SKM-1 treated with dmso at 0.1 percent for 144 hours (cell line): ENCODE results near the gene GPSM3.
"Not testable (repeated sequence)": the region's sequence is repeated elsewhere in the genome, so short reads cannot be mapped to it uniquely, and the experiment has no call there.

ENCODE experiments used
- DNase-seq: peaks from one replicate; lab custom pipeline; 2025; ENCODE audit not compliant: unreplicated experiment; lab: John Stamatoyannopoulos, UW

The GPSM3 gene

GRCh38 chr6:32152769-32153563, 39.5 kb downstream of the GPSM3 start:
- DNase-seq, result no peak

GRCh38 chr6:32151863-32152768, 40.3 kb downstream of the GPSM3 start, which contains the start of gene PRRT1:
Gene PRRT1 (minus strand): TSS chr6:32151939. CDS start chr6:32151827, 112 bp downstream.
- no peak for DNase-seq

- no peak for DNase-seq
Measured at GRCh38 chr6:32151181-32151862, 41.1 kb downstream of the GPSM3 start.

GRCh38 chr6:32149932-32150870, 42.2 kb downstream of the GPSM3 start:
- no peak for DNase-seq

GRCh38 chr6:32149092-32149755, 43.2 kb downstream of the GPSM3 start:
- no peak for DNase-seq

GRCh38 chr6:32148289-32149091, 44.0 kb downstream of the GPSM3 start:
- DNase-seq, result peak; percentile 59

GRCh38 chr6:32147401-32148132, 44.9 kb downstream of the GPSM3 start:
- DNase-seq, result no peak

- DNase-seq, result no peak
Measured at GRCh38 chr6:32146687-32147086, 45.8 kb downstream of the GPSM3 start.

GRCh38 chr6:32146287-32146686, 46.2 kb downstream of the GPSM3 start:
- no peak for DNase-seq

- DNase-seq, result not testable (repeated sequence)
Measured at GRCh38 chr6:32144238-32144637, 48.2 kb downstream of the GPSM3 start.
